Body of pancreas (tissue), 4 donors: ENCODE results near the gene OR2A5.

Experiments used
- CTCF ChIP-seq, 7 experiments: fragments of 450-650 bp in 4 of 7; fragments of 200-600 bp in 3 of 7; sonication (generic) in 3 of 7; IDR thresholded peaks; one replicate each; pipeline ENCODE4 v1.5.1; 2016 to 2019; ENCODE audit warnings: antibody characterized with exemption in 7 of 7
- POLR2A ChIP-seq, 3 donors: fragments of 450-650 bp; IDR thresholded peaks; one replicate each; pipeline ENCODE4 v1.6.1; 2016; ENCODE audit warnings: antibody characterized with exemption in 3 of 3, mild to moderate bottlenecking in 2 of 3

GRCh38 chr7:144069953-144070352 lies 21.2 kb downstream of the OR2A5 start:
- TF ChIP-seq POLR2A (IDR thresholded peaks at IDR 0.05) (no peak), CTCF (IDR thresholded peaks at IDR 0.05) (no peak)
